CD4-positive, alpha-beta T cell treated with Interleukin-12 subunit alpha and Interleukin-12 subunit beta, for 1 hour (primary cell): ENCODE data around the gene WDR7.

Source experiments
- DNase-seq: peaks from one replicate; pipeline ENCODE4 v3.0.0-alpha.2; 2020

Gene WDR7

GRCh38 chr18:56953428-56954198, 302.5 kb downstream of the WDR7 start:
- no peak for DNase-seq

GRCh38 chr18:56955490-56955889, 304.3 kb downstream of the WDR7 start:
- no peak for DNase-seq

DNA sequence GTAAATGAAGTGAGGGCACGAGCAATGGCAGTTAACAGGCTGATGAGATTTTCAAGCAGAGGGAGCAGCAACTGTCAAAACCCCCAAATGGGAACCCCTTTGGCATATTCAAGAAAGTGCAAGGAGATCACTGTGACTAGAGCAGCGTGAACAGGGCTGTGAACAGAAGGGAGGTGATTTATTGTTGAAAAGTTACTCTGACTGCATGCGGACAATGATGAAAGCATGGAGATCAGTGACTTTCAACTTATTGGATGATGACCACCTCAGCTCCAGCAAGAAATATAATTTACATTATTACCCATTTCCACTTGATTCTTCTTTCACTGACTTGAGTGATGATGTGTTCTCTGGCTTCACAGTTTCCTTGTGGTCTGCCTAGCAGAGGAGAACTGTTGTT, 308.0 kb downstream of the WDR7 start:
- DNase-seq: no peak

DNA sequence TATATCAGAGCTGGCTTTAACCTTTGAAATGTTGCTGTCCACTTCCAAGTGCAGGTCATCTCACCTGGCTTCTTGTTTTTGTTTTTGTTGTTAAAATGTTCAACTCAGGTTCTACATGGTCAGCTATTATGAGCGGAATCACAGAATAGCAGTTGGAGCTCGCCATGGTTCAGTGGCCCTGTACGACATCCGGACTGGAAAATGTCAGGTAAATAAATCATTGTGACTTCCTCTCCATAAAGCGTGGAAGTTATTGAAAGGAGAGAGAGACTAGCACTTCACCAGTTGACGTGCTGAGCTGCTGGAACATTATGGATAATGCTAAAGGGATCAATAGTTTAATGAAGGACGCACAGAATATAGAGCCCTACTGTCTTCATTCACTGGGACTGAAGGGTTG, 311.2 kb downstream of the WDR7 start:
- DNase-seq: no peak

DNA sequence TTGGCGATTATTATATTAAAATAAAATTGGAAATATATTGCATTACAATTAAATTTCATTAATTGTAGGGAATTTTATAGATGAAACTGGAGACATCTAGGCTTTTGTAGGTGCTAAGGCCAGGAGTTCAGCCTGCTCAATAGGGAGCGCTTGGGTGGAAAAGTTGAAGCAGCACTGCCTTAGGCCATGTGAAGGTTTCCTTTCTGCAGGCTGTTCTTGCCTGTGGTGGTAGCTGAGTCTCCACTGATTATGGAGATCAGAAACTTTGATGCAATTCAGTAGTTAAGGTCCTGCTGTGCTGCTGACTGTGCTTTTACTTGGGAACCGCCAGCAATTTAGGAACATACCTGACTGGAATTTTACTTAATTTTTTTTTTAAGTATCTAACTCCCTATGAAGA, 315.9 kb downstream of the WDR7 start:
- DNase-seq: no peak

- no peak for DNase-seq
Observed at GRCh38 chr18:56973487-56973886, 322.3 kb downstream of the WDR7 start.

DNA sequence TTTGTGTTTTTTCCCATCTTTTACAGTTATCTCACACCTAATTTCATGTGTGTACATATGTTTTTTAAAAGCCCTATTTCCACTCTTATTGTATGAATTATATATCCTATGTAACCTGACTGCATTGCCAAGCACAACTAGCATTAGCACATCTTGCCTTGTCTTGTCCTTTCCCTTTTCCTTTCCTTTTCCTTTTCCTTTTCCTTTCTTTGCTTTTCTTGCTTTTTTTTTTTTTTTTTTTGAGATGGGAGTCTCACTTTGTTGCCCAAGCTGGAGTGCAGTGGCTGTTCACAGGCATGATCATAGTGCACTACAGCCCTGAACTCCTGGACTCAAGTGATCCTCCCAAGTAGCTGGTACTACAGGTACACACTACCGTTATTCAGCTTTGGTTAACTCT, 323.0 kb downstream of the WDR7 start:
- no peak for DNase-seq

- DNase-seq: no peak
Observed at GRCh38 chr18:56975276-56975675, 324.1 kb downstream of the WDR7 start.

GRCh38 chr18:56977309-56977708, 326.1 kb downstream of the WDR7 start:
- no peak for DNase-seq

DNA sequence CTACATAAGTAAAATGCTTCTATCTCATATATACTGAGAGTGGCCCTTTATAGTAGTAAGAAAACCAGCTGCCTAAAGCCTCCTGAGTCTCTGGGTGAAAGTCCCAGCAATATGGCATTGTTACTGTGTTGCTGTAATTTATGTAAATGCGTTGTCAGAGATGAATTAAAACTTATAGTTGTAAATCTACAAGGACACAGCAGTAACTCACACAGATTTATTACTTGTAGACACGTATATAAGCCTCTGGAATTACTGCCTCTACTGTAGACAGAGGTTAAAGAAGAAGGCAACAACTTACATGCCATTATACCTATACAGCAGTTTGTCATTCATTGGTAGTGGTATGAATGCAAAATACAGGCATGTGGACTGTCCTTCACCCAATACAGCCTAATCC, 326.6 kb downstream of the WDR7 start:
- DNase-seq: no peak

GRCh38 chr18:56980151-56980550, 329.0 kb downstream of the WDR7 start:
- no peak for DNase-seq

DNA sequence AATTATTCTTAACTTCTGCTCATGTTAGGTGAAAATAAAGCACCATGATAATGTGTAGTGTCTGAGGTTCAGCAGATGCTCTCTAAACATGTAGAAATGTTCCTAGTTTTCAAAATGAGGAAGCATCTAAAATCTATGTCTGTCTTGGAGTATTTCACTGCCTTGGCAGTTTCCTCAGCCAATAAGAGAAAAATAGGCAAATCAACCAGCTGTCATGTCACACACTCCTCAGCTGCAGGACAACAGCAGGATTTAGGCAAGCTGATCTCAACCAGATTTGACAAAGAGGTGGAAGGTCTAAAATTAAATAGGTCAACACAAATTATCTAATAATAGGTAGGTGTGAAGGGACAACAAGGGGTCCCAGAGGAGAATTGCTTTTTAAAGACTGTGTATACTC, 331.6 kb downstream of the WDR7 start:
- DNase-seq: no peak

DNA sequence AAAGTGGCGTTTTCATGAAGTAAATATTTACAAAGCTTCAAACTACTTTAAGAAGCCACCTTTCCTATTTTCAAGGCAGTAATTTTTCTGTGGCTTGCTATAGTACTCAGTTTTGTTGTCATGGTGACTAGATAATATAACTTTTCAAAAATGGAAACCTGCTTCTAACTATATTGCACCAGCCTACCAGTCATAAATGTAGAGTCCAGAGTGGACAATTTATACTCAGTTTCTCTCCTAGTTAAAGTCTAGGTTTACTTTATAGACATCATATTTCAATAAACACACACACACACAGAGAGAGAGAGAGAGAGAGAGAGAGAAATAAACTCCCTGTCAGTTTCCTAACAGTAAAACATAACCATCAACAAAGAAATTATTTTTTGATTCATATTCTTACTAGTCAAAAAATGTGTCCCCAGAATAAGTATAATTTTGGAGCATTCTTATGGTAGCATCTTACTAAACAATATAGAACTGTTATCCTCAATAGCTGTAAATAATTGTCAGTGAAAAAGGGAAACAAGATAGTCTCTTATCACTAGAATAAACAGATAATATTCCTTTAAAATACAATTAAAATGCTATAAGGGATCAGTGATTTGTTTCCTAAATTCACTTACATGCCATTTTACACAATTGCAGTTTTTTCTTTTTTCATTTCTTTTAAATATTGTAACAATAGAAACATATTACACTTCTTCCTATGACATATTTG, 332.3 kb downstream of the WDR7 start:
- no peak for DNase-seq

DNA sequence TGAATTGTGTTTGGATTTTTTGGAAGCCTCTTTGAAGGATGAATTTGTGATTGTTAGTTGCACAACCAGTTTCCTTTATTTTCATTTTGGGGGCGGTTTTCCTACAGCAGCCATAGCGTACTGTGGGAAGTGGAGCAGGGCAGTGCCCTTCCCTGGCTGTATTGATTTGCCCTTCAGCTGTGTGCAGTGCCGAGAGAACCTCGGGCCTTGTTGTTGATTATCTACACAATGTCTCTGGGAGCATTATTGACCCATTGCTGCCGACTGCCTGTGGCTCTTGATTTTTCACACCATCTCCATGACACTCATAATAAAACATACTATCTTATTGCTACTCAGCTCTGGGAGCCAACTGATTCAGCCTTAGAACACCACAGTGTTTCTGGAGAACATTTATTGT, 333.6 kb downstream of the WDR7 start:
- no peak for DNase-seq

DNA sequence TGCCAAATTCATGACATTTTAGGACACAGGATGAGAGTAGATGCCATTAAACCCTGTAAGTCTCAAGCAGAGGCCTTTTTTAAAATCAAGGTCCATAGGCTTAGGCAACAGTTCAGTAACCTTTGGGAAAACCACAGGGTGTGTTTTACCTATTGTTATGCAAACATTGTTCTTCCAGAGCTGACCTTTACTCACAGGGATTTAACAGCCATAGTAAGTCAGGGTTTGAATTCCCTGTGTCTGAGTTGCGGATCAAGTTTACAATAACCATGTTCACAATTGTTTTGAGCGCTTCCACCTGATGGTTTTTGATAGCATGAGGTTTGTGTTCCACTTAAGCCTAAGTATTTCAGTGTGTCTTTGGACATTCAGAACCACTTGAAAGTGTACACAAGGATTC, 335.7 kb downstream of the WDR7 start:
- no peak for DNase-seq

DNA sequence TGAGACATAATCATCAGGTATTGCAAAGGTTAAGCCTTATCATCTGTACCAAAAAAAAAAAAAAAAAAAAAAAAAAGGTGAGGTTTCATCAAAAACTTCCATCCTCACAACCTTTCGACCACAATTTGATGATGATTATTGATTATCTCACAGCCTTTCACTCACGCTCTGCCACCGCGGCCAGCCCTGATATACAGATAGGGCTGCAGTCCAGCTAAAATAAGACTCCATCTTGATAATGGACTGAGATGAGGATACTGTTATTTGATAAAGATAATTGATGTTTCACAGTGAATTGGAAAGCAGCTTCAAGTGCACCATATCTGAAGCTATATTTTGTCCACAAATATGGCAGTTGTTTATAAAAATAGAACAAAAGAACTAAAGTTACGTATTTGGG, 336.1 kb downstream of the WDR7 start:
- no peak for DNase-seq

- no peak for DNase-seq
Observed at GRCh38 chr18:56988022-56988421, 336.9 kb downstream of the WDR7 start.

GRCh38 chr18:56990678-56991077, 339.5 kb downstream of the WDR7 start:
- DNase-seq: no peak

- no peak for DNase-seq
Observed at GRCh38 chr18:56992777-56993176, 341.6 kb downstream of the WDR7 start.

GRCh38 chr18:56995579-56996188, 344.5 kb downstream of the WDR7 start:
- no peak for DNase-seq

DNA sequence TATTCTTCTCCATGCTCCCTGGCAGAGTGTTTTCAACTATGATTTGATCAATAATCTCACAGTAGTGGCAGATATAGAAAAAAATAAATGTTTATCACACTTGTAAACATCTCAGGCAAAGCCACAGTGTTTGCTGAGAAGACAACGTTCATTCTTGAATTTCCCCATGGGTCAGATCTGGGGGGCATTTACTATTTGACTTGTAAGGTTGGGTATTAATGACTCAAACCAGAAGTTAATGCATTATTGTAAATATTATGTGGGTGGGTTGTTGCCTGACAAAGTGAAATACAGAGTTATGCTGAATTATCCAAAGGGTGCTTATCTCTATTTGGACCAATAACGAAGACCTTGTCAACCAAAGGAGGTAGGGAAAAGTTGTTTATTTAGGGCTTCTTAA, 346.0 kb downstream of the WDR7 start:
- no peak for DNase-seq

DNA sequence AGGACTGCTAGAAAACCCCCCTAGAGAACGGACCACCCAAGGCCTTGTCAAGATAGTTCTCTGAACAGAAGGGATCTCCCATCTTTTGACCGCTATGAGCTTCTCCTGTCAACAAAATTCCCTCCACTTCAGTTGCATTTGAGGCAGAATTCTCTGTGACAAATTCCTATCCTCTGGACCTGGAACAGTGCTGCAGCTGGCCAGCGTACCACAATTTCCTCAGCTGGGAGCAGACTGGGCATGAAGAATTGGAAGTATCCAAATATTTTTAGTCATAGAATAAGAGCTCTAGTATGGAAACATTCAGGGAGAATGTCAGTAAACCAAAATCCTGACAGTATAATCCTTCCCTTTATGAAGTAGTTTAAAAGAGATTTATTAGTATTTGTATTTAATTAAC, 348.7 kb downstream of the WDR7 start:
- no peak for DNase-seq

GRCh38 chr18:57002627-57003026, 351.5 kb downstream of the WDR7 start:
- DNase-seq: no peak

GRCh38 chr18:57003342-57003741, 352.2 kb downstream of the WDR7 start:
- no peak for DNase-seq
